NOMO-1 (cell line): ENCODE data around the gene CHST11.

Experiments used
- DNase-seq, 2 experiments: peaks; one replicate each; lab custom pipeline; 2025; ENCODE audit not compliant: unreplicated experiment in 2 of 2; lab: John Stamatoyannopoulos, UW

CHST11 gene

GRCh38 chr12:104707794-104708558 lies 251.2 kb downstream of the CHST11 start:
- DNase-seq = no peak

- DNase-seq = no peak
Measured at GRCh38 chr12:104708891-104709290, 252.1 kb downstream of the CHST11 start.

GRCh38 chr12:104709692-104710435 lies 253.1 kb downstream of the CHST11 start:
- no peak for DNase-seq

- DNase-seq = no peak
Measured at GRCh38 chr12:104710940-104711689, 254.4 kb downstream of the CHST11 start.

- DNase-seq = no peak
Measured at GRCh38 chr12:104712477-104712876, 255.7 kb downstream of the CHST11 start.

- no peak for DNase-seq
Measured at GRCh38 chr12:104712968-104713367, 256.2 kb downstream of the CHST11 start.

GRCh38 chr12:104713444-104713843 lies 256.7 kb downstream of the CHST11 start:
- DNase-seq = no peak

GRCh38 chr12:104714369-104714768 lies 257.6 kb downstream of the CHST11 start:
- DNase-seq = no peak

- DNase-seq = no peak
Measured at GRCh38 chr12:104716172-104716571, 259.4 kb downstream of the CHST11 start.

GRCh38 chr12:104718304-104718929 lies 261.7 kb downstream of the CHST11 start:
- no peak for DNase-seq

GRCh38 chr12:104719700-104720338 lies 263.1 kb downstream of the CHST11 start:
- no peak for DNase-seq

GRCh38 chr12:104720339-104721038 lies 263.7 kb downstream of the CHST11 start:
- DNase-seq = no peak

- DNase-seq = no peak
Measured at GRCh38 chr12:104721039-104721405, 264.3 kb downstream of the CHST11 start.

GRCh38 chr12:104721936-104722335 lies 265.2 kb downstream of the CHST11 start:
- DNase-seq = no peak

GRCh38 chr12:104722601-104723534 lies 266.1 kb downstream of the CHST11 start:
- DNase-seq = no peak

- DNase-seq = no peak
Measured at GRCh38 chr12:104723895-104724294, 267.1 kb downstream of the CHST11 start.

- no peak for DNase-seq
Measured at GRCh38 chr12:104724992-104725585, 268.3 kb downstream of the CHST11 start.

- no peak for DNase-seq
Measured at GRCh38 chr12:104725610-104726009, 268.9 kb downstream of the CHST11 start.
